HG02623 (cell line): ENCODE results near the gene EXOC2.

Experiments
- ATAC-seq: cut with Tn5 transposase; IDR thresholded peaks from one replicate; pipeline ENCODE4 v1.9.1; 2021; ENCODE audit warnings: moderate library complexity; ENCODE audit not compliant: unreplicated experiment

EXOC2 gene

GRCh38 chr6:540490-540889, 152.4 kb downstream of the EXOC2 start:
- no peak for ATAC-seq

DNA sequence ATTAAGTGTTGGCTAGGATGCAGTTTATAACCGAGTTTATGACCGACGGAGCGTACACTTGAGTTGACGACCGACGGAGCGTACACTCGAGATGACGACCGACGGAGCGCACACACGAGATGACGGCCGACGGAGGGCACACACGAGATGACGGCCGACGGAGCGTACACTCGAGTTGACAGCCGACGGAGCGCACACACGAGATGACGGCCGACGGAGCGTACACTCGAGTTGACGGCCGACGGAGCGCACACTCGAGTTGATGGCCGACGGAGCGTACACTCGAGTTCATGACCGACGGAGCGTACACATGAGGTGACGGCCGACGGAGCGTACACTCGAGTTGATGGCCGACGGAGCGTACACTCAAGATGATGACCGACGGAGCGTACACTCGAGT, 155.8 kb downstream of the EXOC2 start:
- ATAC-seq = no peak

- no peak for ATAC-seq
These were observed 162.5 kb downstream of the EXOC2 start for GRCh38 chr6:530425-530824.

- no peak for ATAC-seq
These were observed 163.9 kb downstream of the EXOC2 start for GRCh38 chr6:528989-529388.

- no peak for ATAC-seq
These were observed 164.8 kb downstream of the EXOC2 start for GRCh38 chr6:527989-528673.

GRCh38 chr6:524803-525202, 168.1 kb downstream of the EXOC2 start:
- ATAC-seq = no peak

- no peak for ATAC-seq
These were observed 172.1 kb downstream of the EXOC2 start for GRCh38 chr6:520820-521219.

DNA sequence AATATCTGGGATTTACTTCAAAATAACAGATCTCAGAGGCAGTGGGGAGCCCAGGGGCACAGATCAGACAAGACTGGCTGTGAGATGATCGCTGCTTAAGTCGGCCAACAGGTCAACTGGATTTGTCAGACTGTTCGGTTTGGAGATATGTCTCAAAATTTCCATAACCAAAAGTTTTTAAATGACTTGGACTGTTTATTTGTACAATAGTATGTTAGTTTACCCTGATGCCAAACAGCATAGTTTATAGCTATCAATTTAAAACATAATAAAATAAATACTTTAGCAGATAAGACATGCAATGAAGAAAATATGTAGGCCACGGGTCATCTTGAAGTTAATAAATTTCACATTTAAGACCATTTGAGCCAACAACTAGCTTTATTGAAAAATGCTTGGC, 174.7 kb downstream of the EXOC2 start:
- ATAC-seq = no peak

DNA sequence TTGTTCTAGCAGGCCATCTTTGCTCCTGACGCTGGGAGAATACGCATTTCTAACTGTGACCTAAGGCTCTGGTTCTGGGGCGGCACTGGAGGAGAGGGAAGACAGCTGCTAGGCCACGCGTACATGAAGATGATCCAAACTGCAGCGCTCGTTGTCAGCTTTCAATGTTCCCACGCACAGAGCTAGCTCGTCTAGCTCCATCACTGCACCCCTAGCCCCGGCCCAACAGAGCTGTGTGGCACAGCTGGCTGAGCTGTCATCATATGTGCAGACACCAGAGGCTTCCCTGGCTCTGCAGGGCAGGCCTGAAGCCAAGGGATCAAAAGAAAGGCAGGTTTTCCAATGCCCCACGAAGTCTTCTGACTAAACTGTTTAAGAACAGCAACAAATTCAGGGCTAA, 176.7 kb downstream of the EXOC2 start:
- no peak for ATAC-seq

- no peak for ATAC-seq
These were observed 177.7 kb downstream of the EXOC2 start for GRCh38 chr6:515267-515666.

DNA sequence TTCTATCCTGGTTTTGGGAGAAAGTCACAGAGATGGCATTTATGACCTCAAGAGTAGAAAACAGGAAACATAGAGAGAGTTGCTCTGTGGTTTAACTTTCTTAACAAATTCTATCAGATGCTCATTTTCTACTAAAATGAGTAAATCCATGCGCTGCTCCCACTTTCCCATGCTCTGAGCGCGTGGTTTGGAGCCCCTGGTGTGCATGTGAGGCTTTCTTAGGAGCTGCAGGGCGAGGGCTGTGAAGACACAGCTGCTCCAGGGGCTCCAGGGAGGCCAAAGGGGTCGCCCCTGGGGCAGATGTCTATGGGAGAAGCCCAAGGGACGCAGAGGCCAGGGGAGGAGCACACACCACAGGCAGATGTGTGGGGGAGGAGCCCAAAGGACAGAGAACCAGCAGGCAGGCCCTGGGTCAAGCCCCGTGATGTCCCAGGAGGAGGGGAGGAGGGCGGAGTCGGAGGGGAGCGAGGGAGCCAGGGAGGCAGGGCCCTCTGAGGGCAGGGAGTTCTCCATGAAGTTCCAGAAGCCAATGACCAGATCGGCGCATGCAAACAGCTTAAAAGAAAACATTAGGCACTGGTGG, 178.5 kb downstream of the EXOC2 start:
- ATAC-seq = no peak

GRCh38 chr6:513961-514360, 179.0 kb downstream of the EXOC2 start:
- ATAC-seq = no peak

DNA sequence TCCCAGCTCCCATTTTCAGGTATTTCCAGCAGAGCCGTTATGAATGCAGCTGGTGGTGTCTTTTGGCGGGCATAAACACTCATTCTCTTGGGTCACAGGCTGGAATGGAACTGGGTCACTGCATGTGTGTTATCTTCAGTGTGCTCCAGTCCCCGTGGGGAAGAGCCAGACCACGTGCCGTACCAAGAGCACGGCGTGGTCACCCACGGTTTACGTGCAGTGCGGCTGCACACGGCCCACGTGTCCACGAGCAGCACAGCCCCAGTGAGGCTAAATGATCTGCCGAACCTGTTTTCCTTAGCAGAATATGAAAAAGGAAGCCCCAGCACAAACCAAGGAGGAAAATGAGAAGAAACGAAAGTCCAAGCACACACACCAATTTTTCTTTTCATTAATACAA, 179.9 kb downstream of the EXOC2 start:
- no peak for ATAC-seq

- no peak for ATAC-seq
These were observed 181.3 kb downstream of the EXOC2 start for GRCh38 chr6:511488-512137.

GRCh38 chr6:509676-510075, 183.3 kb downstream of the EXOC2 start:
- ATAC-seq = no peak

DNA sequence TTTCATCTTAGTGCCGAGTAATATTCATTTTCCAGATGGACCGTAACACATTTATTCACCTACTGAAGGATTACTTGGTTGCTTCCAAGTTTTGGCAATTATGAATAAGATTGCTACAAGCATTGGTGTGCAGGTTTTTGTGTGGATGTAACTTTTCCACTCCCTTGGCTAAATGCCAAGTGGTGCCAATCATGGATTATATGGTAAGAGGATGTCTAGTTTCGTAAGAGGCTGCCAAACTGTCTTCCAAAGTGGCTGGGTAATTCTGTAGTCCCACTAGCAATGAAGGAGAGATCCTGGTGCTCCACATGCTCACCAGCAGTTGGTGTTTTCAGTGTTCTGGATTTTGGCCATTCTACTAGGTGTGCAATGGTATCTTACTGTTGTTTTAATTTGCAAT, 184.3 kb downstream of the EXOC2 start:
- no peak for ATAC-seq

DNA sequence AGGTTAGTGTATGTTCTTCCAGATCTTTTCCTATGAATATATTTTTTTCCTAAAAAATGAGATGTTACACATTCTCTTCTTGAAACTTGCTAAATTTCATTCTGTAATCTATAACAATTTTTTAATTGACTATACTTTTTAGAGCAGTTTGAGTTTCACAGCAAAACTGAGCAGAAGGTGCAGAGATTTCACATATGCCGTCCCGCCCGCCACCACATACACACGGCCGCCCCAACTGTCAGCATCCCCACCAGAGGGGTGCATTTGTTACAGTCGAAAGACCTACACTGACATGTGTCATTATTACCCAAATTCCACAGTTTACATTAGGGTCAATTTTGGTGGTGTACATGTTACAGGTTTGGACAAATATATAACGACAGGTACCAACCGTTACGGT, 184.9 kb downstream of the EXOC2 start:
- no peak for ATAC-seq

- no peak for ATAC-seq
These were observed 185.9 kb downstream of the EXOC2 start for GRCh38 chr6:506920-507622.

DNA sequence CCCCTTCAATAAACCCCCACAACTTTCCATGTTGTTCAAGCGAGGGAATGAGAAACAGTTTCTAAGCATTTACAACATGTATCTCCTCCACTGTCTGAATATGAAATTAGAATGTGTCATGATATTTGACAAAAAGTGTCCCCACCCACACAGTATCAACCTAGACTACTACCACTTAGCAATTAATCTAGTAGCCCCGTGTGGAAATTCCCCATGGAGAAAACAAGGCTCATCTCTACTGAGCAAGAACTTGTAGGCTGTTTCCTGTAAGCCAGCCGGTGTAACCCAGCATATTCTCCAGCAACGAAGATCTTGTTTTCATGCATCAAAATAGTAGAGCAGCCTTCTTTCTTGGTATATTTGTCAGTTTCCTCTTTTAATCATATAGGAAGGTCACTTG, 186.4 kb downstream of the EXOC2 start:
- no peak for ATAC-seq

GRCh38 chr6:505374-505773, 187.6 kb downstream of the EXOC2 start:
- ATAC-seq = no peak

DNA sequence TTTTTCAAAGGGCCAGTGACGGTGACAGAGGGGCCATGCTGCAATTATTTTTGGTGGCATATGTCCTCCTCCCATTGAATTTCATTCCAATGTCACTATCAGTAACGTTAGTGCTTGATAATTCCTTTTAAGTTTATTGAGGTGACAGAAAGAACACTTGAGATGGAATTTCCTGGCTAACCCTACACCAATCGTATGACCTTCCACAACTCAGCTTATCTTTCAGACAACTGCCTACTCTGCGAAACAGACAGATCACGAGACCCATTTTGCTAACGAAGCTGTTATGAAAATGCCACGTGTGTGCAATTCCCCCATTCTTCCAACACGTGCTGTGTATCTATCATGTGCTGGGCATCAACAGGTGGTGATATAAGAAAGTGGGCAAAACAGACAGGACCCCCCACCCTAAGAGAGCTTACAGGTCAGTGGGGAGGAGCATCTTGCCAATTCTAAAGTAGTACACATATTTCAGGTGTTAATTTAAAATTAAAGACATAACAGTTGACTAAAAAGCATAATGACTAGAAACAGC, 188.4 kb downstream of the EXOC2 start:
- no peak for ATAC-seq
